Measurements from ENCODE around the gene IGFLR1. TPM values are rescaled to one million over a fixed set of nuclear protein-coding genes. Genes with fewer than 3 reads are reported as not detected.

IGFLR1 gene
- total and polyA plus RNA-seq, 9 of the 15 experiments (the other 6 are each of a cell fraction or from before 2014, with no cell fraction given): 1.0 to 14.3 (median 4.6) TPM

- TF ChIP-seq ZNF511 (CRISPR knock-in tag; IDR thresholded peaks at IDR 0.05): 0 out of 2 replicates have a peak, but pooled peaks have one; percentile 41
- TF ChIP-seq PRPF4 (IDR thresholded peaks at IDR 0.05; ENCODE audit: insufficient read depth, low read depth, low read length, poor library complexity, severe bottlenecking): no peak
- TF ChIP-seq UBTF (IDR thresholded peaks at IDR 0.05; ENCODE audit: borderline replicate concordance in 1 of 2, low read depth in 2 of 2, low read length in 2 of 2): 0 out of 4 replicates have a peak, but pooled peaks of 1 of the 2 experiments have one; percentile 38
- TF ChIP-seq RBFOX2 (IDR thresholded peaks at IDR 0.05; ENCODE audit: low read depth, low read length): peak; percentile 86
- TF ChIP-seq PHB2 (IDR thresholded peaks at IDR 0.05; ENCODE audit: low read depth): no peak
- TF ChIP-seq TBL1XR1 (IDR thresholded peaks at IDR 0.05; ENCODE audit: low read length in 2 of 2): no peak
- TF ChIP-seq SREBF2 (CRISPR knock-in tag; IDR thresholded peaks at IDR 0.05): no peak
- no peak for TF ChIP-seq ZSCAN32 (CRISPR knock-in tag; IDR thresholded peaks at IDR 0.05)
- no peak for TF ChIP-seq ELF1 (tag; IDR thresholded peaks at IDR 0.05)
- peak; percentile 69 for TF ChIP-seq POLR2G (IDR thresholded peaks at IDR 0.05; ENCODE audit: low read depth, low read length)
- TF ChIP-seq CEBPG (CRISPR knock-in tag; IDR thresholded peaks at IDR 0.05): peak; percentile 90
- peak; percentile 54 to 63; a peak in 2 of 4 replicates for TF ChIP-seq CEBPG (tag; conservative IDR thresholded peaks at IDR 0.05 in 1 of 2, IDR thresholded peaks at IDR 0.05 in 1 of 2)
- no peak for TF ChIP-seq CREB3 (tag; conservative IDR thresholded peaks at IDR 0.05; ENCODE audit: low read depth)
- 0 out of 2 replicates have a peak, but pooled peaks have one; percentile 10 for TF ChIP-seq TFAP4 (CRISPR knock-in tag; IDR thresholded peaks at IDR 0.05; ENCODE audit: borderline replicate concordance)
- no peak for TF ChIP-seq ZNF280A (IDR thresholded peaks at IDR 0.05; ENCODE audit: low read depth, partially characterized antibody)
- no peak for TF ChIP-seq KDM2B (CRISPR knock-in tag; IDR thresholded peaks at IDR 0.05)
- TF ChIP-seq HOXB6 (CRISPR knock-in tag; IDR thresholded peaks at IDR 0.05; ENCODE audit: borderline replicate concordance): no peak
- TF ChIP-seq EP400 (IDR thresholded peaks at IDR 0.05): no peak; the same call in 1 of the 2 replicates
- TF ChIP-seq MCM5 (IDR thresholded peaks at IDR 0.05; ENCODE audit: low read depth): no peak
- no peak for TF ChIP-seq RBM39 (optimal IDR thresholded peaks at IDR 0.05; ENCODE audit: low read depth, low read length)
- peak; percentile 33 for TF ChIP-seq TAF9B (IDR thresholded peaks at IDR 0.05; ENCODE audit: partially characterized antibody)
Observed at GRCh38 chr19:35757231-35757748, 15.0 kb upstream of the IGFLR1 start (continued).
